Tibial nerve (tissue), 4 donors: ENCODE measurements around the gene STARD8. TPM values are rescaled to one million over a fixed set of nuclear protein-coding genes. Genes with fewer than 3 reads are reported as not detected.

Experiments
- DNase-seq, 2 donors: peaks; one replicate each; pipeline ENCODE4 v3.0.0-alpha.2; 2019; ENCODE audit warnings: low spot score in 2 of 2
- H3K27ac ChIP-seq, 4 donors: fragments of 200-600 bp; sonication (generic) in 3 of 4; one replicate each; pipeline ENCODE4 v1.5.1; 2017 to 2019; ENCODE audit warnings: mild to moderate bottlenecking in 1 of 4
- H3K27me3 ChIP-seq, 2 donors: fragments of 200-600 bp; sonication (generic) in 1 of 2; one replicate each; pipeline versions ENCODE4 v1.5.1 to v1.6.0; 2017 to 2019
- H3K36me3 ChIP-seq, 3 donors: fragments of 200-600 bp; sonication (generic); one replicate each; pipeline ENCODE4 v1.5.1; 2018 to 2019
- H3K4me1 ChIP-seq, 4 donors: fragments of 200-600 bp; sonication (generic) in 3 of 4; one replicate each; pipeline ENCODE4 v1.5.1; 2017 to 2019
- H3K4me3 ChIP-seq, 4 donors: fragments of 200-600 bp; sonication (generic) in 3 of 4; one replicate each; pipeline ENCODE4 v1.5.1; 2017 to 2019; ENCODE audit warnings: mild to moderate bottlenecking in 1 of 4, moderate library complexity in 1 of 4
- H3K9me3 ChIP-seq, 4 donors: fragments of 200-600 bp; sonication (generic) in 3 of 4; one replicate each; pipeline ENCODE4 v1.5.1; 2017 to 2019
- EP300 ChIP-seq, 2 donors: sonication (generic); formaldehyde crosslinking; IDR thresholded peaks; one replicate each; pipeline ENCODE4 v1.6.1; 2017; ENCODE audit warnings: antibody characterized with exemption in 2 of 2, mild to moderate bottlenecking in 1 of 2
- POLR2A ChIP-seq, 2 donors: fragments of 450-650 bp; IDR thresholded peaks; one replicate each; pipeline ENCODE4 v1.6.1; 2017; ENCODE audit warnings: antibody characterized with exemption in 2 of 2, mild to moderate bottlenecking in 2 of 2, moderate library complexity in 2 of 2
- WGBS, 2 donors: methylation state at CpG; one replicate each; pipeline ENCODE4 v1.1.5; 2018; 5-methylcytosine and 5-hydroxymethylcytosine counted together
- total RNA-seq, 4 donors: library from RNA; depleted of rRNA; stranded (reverse); fragments of >200 nt; gene quantifications; one replicate each; pipeline ENCODE4 v1.1.0, GENCODE V29; 2016
- TF ChIP-seq, protein P1 (sequence below), 5 experiments: fragments of 200-600 bp in 3 of 5; fragments of 450-650 bp in 2 of 5; sonication (generic) in 3 of 5; IDR thresholded peaks; one replicate each; pipeline ENCODE4 v1.5.1; 2016 to 2019; ENCODE audit warnings: antibody characterized with exemption in 5 of 5, mild to moderate bottlenecking in 3 of 5, moderate library complexity in 2 of 5

Gene STARD8
- total RNA-seq, 4 donors from 2014 or later = 20.7 to 30.8 (median 22.0) TPM

DNA sequence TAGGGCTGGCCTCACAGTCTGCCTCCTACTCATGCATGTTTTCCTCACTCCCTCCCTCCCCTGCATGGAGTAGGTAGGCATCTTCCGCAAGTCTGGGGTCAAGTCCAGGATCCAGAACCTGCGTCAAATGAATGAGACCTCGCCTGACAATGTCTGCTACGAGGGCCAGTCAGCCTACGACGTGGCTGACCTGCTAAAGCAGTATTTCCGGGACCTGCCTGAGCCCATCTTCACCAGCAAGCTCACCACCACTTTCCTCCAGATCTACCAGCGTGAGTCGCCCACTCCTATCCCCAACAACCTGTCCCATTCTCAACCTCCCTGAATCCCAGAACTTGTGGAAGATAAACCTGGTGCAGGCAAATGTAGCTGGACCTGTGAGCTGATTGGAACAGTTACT lies 73.4 kb downstream of the STARD8 start:
- no peaks in the 10 kb centered on the region for H3K4me1 ChIP-seq
- H3K4me3 ChIP-seq = no peak overlapping the region
- H3K27ac ChIP-seq = no peak overlapping the region
- H3K9me3 ChIP-seq = no peaks in the 10 kb centered on the region
- peaks cover 0 to 9% of the 10 kb centered on the region in 2 donors for H3K27me3 ChIP-seq
- H3K36me3 ChIP-seq = peaks cover 0 to 82% (median 0%) of the 10 kb centered on the region in 3 donors
- 90 to 97% methylated on average over 6 to 9 of the region's 9 CpGs for WGBS, 2 donors
- DNase-seq = no peak
- no peak for TF ChIP-seq EP300 (IDR thresholded peaks at IDR 0.05)
- no peak for TF ChIP-seq POLR2A (IDR thresholded peaks at IDR 0.05)
- TF ChIP-seq, protein P1, sequence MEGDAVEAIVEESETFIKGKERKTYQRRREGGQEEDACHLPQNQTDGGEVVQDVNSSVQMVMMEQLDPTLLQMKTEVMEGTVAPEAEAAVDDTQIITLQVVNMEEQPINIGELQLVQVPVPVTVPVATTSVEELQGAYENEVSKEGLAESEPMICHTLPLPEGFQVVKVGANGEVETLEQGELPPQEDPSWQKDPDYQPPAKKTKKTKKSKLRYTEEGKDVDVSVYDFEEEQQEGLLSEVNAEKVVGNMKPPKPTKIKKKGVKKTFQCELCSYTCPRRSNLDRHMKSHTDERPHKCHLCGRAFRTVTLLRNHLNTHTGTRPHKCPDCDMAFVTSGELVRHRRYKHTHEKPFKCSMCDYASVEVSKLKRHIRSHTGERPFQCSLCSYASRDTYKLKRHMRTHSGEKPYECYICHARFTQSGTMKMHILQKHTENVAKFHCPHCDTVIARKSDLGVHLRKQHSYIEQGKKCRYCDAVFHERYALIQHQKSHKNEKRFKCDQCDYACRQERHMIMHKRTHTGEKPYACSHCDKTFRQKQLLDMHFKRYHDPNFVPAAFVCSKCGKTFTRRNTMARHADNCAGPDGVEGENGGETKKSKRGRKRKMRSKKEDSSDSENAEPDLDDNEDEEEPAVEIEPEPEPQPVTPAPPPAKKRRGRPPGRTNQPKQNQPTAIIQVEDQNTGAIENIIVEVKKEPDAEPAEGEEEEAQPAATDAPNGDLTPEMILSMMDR (IDR thresholded peaks at IDR 0.05) = no peak

DNA sequence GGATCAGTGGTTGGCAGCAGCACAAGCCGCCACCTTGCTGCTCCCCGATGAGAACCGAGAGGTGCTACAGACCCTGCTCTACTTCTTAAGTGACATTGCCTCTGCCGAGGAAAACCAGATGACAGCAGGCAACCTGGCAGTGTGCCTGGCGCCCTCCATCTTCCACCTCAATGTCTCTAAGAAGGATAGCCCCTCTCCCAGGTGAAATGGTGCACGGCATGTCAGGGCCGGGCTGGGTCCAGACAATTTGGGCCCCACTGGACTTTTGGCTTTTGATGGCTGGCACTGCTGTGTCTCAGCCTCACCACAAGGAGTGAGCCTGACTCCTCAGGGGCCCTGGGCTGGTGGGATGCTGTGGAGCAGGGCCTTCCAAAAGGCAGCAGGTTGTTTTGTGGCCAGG lies 74.1 kb downstream of the STARD8 start:
- Histone ChIP-seq H3K27ac (no peak overlapping the region), H3K27me3 (peaks cover 0 to 14% of the 10 kb centered on the region in 2 donors), H3K4me3 (no peak overlapping the region), H3K9me3 (no peaks in the 10 kb centered on the region), H3K36me3 (peaks cover 0 to 83% (median 0%) of the 10 kb centered on the region in 3 donors), H3K4me1 (no peaks in the 10 kb centered on the region)
- no peak for TF ChIP-seq POLR2A (IDR thresholded peaks at IDR 0.05)
- TF ChIP-seq, protein P1 (IDR thresholded peaks at IDR 0.05) = no peak
- no peak for TF ChIP-seq EP300 (IDR thresholded peaks at IDR 0.05)
- no peak for DNase-seq
- 87% methylated on average over 7 of the region's 7 CpGs; no CpG with 5 or more reads in 1 of the 2 donors for WGBS, 2 donors

DNA sequence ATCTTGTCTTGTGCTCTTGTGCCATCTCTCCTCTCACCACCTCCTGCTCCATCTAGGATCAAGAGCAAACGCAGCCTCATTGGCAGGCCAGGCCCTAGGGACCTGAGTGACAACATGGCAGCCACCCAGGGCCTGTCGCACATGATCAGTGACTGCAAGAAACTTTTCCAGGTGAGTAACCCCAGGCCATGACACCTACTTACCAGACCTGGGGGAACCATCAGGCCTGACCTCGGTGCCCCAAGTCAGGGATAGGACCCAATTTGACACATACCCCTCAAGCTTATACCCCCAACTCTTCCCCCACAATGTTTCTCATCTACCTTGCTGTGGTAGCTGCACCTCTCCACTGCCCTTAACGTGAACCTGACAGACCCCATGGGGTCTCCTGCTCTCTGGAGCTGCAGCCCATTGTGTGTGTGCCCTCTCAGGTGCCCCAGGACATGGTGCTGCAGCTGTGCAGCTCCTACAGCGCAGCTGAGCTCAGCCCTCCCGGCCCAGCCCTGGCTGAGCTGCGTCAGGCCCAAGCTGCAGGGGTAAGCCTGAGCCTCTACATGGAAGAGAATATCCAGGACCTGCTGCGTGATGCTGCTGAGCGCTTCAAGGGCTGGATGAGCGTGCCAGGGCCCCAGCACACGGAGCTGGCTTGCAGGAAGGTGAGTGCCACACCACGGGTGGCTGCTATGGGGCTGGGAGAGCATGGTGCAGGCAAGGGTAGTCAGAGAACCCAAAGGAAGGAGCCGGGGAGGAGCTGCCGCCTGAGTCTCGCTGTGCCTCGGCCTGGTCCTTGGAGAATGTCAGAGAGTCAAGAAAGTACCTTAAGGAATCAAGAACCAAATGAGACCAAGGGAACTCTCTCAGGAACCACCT lies 74.8 kb downstream of the STARD8 start:
- Histone ChIP-seq H3K4me3 (no peak overlapping the region), H3K36me3 (peaks cover 0 to 76% (median 0%) of the 10 kb centered on the region in 3 donors), H3K27me3 (peaks cover 0 to 14% of the 10 kb centered on the region in 2 donors), H3K9me3 (no peaks in the 10 kb centered on the region), H3K27ac (no peak overlapping the region), H3K4me1 (no peaks in the 10 kb centered on the region)
- 74 to 99% methylated on average over 8 to 16 of the region's 16 CpGs for WGBS, 2 donors
- TF ChIP-seq POLR2A (IDR thresholded peaks at IDR 0.05) (no peak), EP300 (IDR thresholded peaks at IDR 0.05) (no peak)
- TF ChIP-seq, protein P1 (IDR thresholded peaks at IDR 0.05) = no peak
- DNase-seq = no peak

DNA sequence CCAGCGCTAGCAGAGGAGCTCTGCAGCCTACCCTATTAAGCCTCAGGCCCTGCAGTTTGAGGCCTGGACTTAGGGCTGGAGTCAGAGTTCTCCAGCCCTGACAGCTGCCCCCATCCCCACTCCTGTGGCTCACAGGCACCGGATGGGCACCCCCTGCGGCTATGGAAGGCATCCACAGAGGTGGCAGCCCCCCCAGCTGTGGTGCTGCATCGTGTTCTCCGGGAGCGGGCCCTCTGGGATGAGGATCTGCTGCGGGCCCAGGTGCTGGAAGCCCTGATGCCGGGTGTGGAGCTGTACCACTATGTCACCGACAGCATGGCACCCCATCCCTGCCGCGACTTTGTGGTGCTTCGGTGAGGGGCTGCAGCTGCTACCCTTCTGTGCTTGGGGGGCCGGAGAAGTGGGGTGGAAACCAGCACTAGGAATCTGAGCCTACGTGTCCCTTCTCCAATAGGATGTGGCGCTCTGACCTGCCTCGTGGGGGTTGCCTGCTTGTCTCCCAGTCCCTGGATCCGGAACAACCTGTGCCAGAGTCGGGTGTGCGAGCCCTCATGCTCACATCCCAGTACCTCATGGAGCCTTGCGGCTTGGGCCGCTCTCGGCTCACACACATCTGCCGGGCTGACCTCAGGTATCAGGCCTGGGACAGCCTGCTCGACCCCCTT lies 76.2 kb downstream of the STARD8 start:
- no peaks in the 10 kb centered on the region for H3K9me3 ChIP-seq
- DNase-seq = no peak
- peaks cover 0 to 14% of the 10 kb centered on the region in 2 donors for H3K27me3 ChIP-seq
- H3K4me3 ChIP-seq = no peak overlapping the region
- TF ChIP-seq, protein P1 (IDR thresholded peaks at IDR 0.05) = no peak
- no peak for TF ChIP-seq EP300 (IDR thresholded peaks at IDR 0.05)
- TF ChIP-seq POLR2A (IDR thresholded peaks at IDR 0.05) = no peak
- H3K27ac ChIP-seq = no peak overlapping the region
- 84 to 87% methylated on average over 5 to 18 of the region's 24 CpGs for WGBS, 2 donors
- H3K36me3 ChIP-seq = peaks cover 0 to 69% (median 0%) of the 10 kb centered on the region in 3 donors
- no peaks in the 10 kb centered on the region for H3K4me1 ChIP-seq
